Ishikawa (cell line): ENCODE measurements around the gene TMEM247.

Source experiments
- CEBPB ChIP-seq: IDR thresholded peaks from 2 replicates; pipeline ENCODE4 v1.6.1; 2012
- CREB1 ChIP-seq: IDR thresholded peaks from 2 replicates; pipeline ENCODE4 v1.6.1; 2012; ENCODE audit warnings: low read depth
- EGR1 ChIP-seq: IDR thresholded peaks from 2 replicates; pipeline ENCODE4 v1.6.1; 2012
- EP300 ChIP-seq: IDR thresholded peaks from 2 replicates; pipeline ENCODE4 v1.6.1; 2012; ENCODE audit warnings: borderline replicate concordance
- FOXM1 ChIP-seq: IDR thresholded peaks from 2 replicates; pipeline ENCODE4 v1.6.1; 2012; ENCODE audit warnings: low read depth, borderline replicate concordance
- MAX ChIP-seq: IDR thresholded peaks from 2 replicates; pipeline ENCODE4 v1.6.1; 2012
- NFIC ChIP-seq: IDR thresholded peaks from 2 replicates; pipeline ENCODE4 v1.6.1; 2012
- RAD21 ChIP-seq: IDR thresholded peaks from 2 replicates; pipeline ENCODE4 v1.6.1; 2012; ENCODE audit warnings: low read depth
- TAF1 ChIP-seq: IDR thresholded peaks from 2 replicates; pipeline ENCODE4 v1.6.1; 2012; ENCODE audit warnings: low read depth, mild to moderate bottlenecking
- TCF12 ChIP-seq: IDR thresholded peaks from 2 replicates; pipeline ENCODE4 v1.6.1; 2012; ENCODE audit warnings: low read depth
- TEAD4 ChIP-seq: IDR thresholded peaks from 2 replicates; pipeline ENCODE4 v1.6.1; 2012
- USF1 ChIP-seq: IDR thresholded peaks from 2 replicates; pipeline ENCODE4 v1.6.1; 2012
- YY1 ChIP-seq: IDR thresholded peaks from 2 replicates; pipeline ENCODE4 v1.6.1; 2012; ENCODE audit warnings: low read depth
- ZBTB7A ChIP-seq: IDR thresholded peaks from 2 replicates; pipeline ENCODE4 v1.6.1; 2012; ENCODE audit warnings: low read depth
- TF ChIP-seq, protein P1 (sequence below): IDR thresholded peaks from 2 replicates; pipeline ENCODE4 v1.6.1; 2012; ENCODE audit warnings: low read depth, mild to moderate bottlenecking

The TMEM247 gene

GRCh38 chr2:46502291-46502885 is 23.0 kb downstream of the TMEM247 start:
- TF ChIP-seq USF1 (no peak), FOXM1 (no peak), YY1 (no peak), TAF1 (no peak), TEAD4 (no peak), EP300 (no peak), EGR1 (no peak), NFIC (no peak), ZBTB7A (no peak), MAX (no peak), TCF12 (no peak), RAD21 (no peak), CEBPB (no peak)

DNA sequence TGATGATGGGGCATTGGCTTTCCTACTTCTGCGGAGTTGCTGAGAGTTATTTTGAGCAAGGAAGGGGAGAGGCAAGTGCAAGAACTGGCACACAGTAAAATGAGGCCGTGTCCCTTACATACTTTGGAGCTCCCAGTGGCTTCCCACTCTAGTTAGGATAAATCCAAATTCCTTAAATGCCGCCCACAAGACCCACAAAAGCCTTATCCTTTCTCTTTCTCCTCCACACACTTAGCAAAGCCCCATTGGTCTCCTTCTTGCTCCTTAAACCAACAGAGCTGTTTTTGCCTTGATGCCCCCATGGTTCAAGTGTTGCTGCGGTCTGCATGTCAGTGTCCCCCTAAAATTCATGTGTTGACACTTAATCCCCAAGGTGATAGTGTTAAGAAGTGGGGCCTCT is 24.3 kb downstream of the TMEM247 start:
- TF ChIP-seq USF1 (no peak), TCF12 (no peak), CREB1 (no peak), EGR1 (no peak), EP300 (no peak), FOXM1 (no peak), CEBPB (no peak), TAF1 (no peak), YY1 (no peak), TEAD4 (no peak), RAD21 (no peak), ZBTB7A (no peak), MAX (no peak), NFIC (no peak)
- TF ChIP-seq, protein P1, sequence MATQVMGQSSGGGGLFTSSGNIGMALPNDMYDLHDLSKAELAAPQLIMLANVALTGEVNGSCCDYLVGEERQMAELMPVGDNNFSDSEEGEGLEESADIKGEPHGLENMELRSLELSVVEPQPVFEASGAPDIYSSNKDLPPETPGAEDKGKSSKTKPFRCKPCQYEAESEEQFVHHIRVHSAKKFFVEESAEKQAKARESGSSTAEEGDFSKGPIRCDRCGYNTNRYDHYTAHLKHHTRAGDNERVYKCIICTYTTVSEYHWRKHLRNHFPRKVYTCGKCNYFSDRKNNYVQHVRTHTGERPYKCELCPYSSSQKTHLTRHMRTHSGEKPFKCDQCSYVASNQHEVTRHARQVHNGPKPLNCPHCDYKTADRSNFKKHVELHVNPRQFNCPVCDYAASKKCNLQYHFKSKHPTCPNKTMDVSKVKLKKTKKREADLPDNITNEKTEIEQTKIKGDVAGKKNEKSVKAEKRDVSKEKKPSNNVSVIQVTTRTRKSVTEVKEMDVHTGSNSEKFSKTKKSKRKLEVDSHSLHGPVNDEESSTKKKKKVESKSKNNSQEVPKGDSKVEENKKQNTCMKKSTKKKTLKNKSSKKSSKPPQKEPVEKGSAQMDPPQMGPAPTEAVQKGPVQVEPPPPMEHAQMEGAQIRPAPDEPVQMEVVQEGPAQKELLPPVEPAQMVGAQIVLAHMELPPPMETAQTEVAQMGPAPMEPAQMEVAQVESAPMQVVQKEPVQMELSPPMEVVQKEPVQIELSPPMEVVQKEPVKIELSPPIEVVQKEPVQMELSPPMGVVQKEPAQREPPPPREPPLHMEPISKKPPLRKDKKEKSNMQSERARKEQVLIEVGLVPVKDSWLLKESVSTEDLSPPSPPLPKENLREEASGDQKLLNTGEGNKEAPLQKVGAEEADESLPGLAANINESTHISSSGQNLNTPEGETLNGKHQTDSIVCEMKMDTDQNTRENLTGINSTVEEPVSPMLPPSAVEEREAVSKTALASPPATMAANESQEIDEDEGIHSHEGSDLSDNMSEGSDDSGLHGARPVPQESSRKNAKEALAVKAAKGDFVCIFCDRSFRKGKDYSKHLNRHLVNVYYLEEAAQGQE: no peak

- TF ChIP-seq FOXM1 (no peak), CEBPB (no peak), USF1 (no peak), RAD21 (no peak), EGR1 (no peak), NFIC (no peak), TCF12 (no peak), CREB1 (no peak), TAF1 (no peak), MAX (no peak), ZBTB7A (no peak), TEAD4 (no peak), YY1 (no peak)
- TF ChIP-seq, protein P1: no peak
Measured at GRCh38 chr2:46504221-46504620, 24.9 kb downstream of the TMEM247 start.

- TF ChIP-seq NFIC (no peak), YY1 (no peak), CREB1 (no peak), TCF12 (no peak), TEAD4 (no peak), ZBTB7A (no peak), EGR1 (no peak), CEBPB (no peak), FOXM1 (no peak), RAD21 (no peak), MAX (no peak)
Measured at GRCh38 chr2:46504685-46505471, 25.5 kb downstream of the TMEM247 start.

GRCh38 chr2:46505472-46505783 is 26.1 kb downstream of the TMEM247 start:
- TF ChIP-seq ZBTB7A: no peak
- TF ChIP-seq EP300: no peak
- no peak for TF ChIP-seq CEBPB
- no peak for TF ChIP-seq TCF12
- no peak for TF ChIP-seq CREB1
- TF ChIP-seq MAX: no peak
- TF ChIP-seq, protein P1: no peak
- no peak for TF ChIP-seq NFIC
- no peak for TF ChIP-seq EGR1
- TF ChIP-seq TEAD4: no peak
- no peak for TF ChIP-seq FOXM1
- TF ChIP-seq USF1: no peak
- TF ChIP-seq TAF1: no peak
